T-helper 17 cell (primary cell): ENCODE data around the gene BMP4. TPM values are rescaled to one million over a fixed set of nuclear protein-coding genes. Genes with fewer than 3 reads are reported as not detected.

Experiments
- ATAC-seq: fragments of 150-1000 bp; cut with Tn5 transposase; 2 replicates; pipeline ENCODE4 v1.10.0; 2021; ENCODE audit warnings: mild to moderate bottlenecking, moderate library complexity
- DNase-seq, 3 donors: peaks; one replicate each; pipeline versions ENCODE4 v3.0.0 to v3.0.0-alpha.2; 2020 to 2021
- H3K9me3 ChIP-seq: one replicate; pipeline ENCODE4 v1.7.0; 2013; ENCODE audit warnings: low read length, mild to moderate bottlenecking; ENCODE audit not compliant: control insufficient read depth, poor library complexity, severe bottlenecking
- H3K27ac Mint-ChIP-seq: one replicate; pipeline ENCODE4 v1.8.0; 2022; ENCODE audit warnings: mild to moderate bottlenecking, moderate library complexity, mixed read lengths
- H3K27me3 Mint-ChIP-seq: one replicate; pipeline ENCODE4 v1.8.0; 2022; ENCODE audit warnings: mixed read lengths
- H3K36me3 Mint-ChIP-seq: one replicate; pipeline ENCODE4 v1.8.0; 2022; ENCODE audit warnings: low read depth, mixed read lengths
- H3K4me1 Mint-ChIP-seq: one replicate; pipeline ENCODE4 v1.8.0; 2022; ENCODE audit warnings: mild to moderate bottlenecking, mixed read lengths
- H3K4me3 Mint-ChIP-seq: one replicate; pipeline ENCODE4 v1.8.0; 2022; ENCODE audit warnings: mild to moderate bottlenecking, moderate library complexity, mixed read lengths
- total RNA-seq, 4 donors: library from RNA in 2 of 4; stranded (reverse) in 2 of 4; gene quantifications; one replicate each; pipeline ENCODE4 v1.2.3 and lab custom pipeline; 2022 to 2026

Gene BMP4
- total RNA-seq, 2 donors from 2014 or later: not detected

- H3K4me1 Mint-ChIP-seq: peaks cover 28% of the 10 kb centered on the region
- H3K27me3 Mint-ChIP-seq: peaks cover 73% of the 10 kb centered on the region
- ATAC-seq (no peak), DNase-seq (no peak)
- no peak overlapping the region for H3K27ac Mint-ChIP-seq
- H3K9me3 ChIP-seq: no peaks in the 10 kb centered on the region
- peaks cover 4% of the 10 kb centered on the region for H3K36me3 Mint-ChIP-seq
- H3K4me3 Mint-ChIP-seq: peak overlapping the region; percentile 90
Measured at GRCh38 chr14:53955671-53956426, 776 bp downstream of the BMP4 start.

GRCh38 chr14:53955229-53955556 is 1.4 kb downstream of the BMP4 start:
- peaks cover 76% of the 10 kb centered on the region for H3K27me3 Mint-ChIP-seq
- no peaks in the 10 kb centered on the region for H3K9me3 ChIP-seq
- peaks cover 4% of the 10 kb centered on the region for H3K36me3 Mint-ChIP-seq
- peaks cover 28% of the 10 kb centered on the region for H3K4me1 Mint-ChIP-seq
- DNase-seq: no peak
- peak overlapping the region; percentile 90 for H3K4me3 Mint-ChIP-seq
- no peak for ATAC-seq
- no peak overlapping the region for H3K27ac Mint-ChIP-seq

- H3K27me3 Mint-ChIP-seq: peaks cover 77% of the 10 kb centered on the region
- DNase-seq: no peak
- H3K4me1 Mint-ChIP-seq: peaks cover 28% of the 10 kb centered on the region
- H3K9me3 ChIP-seq: no peaks in the 10 kb centered on the region
- H3K27ac Mint-ChIP-seq: no peak overlapping the region
- H3K4me3 Mint-ChIP-seq: peak overlapping the region; percentile 90
- peak; percentile 27 for ATAC-seq
- peaks cover 4% of the 10 kb centered on the region for H3K36me3 Mint-ChIP-seq
Measured at GRCh38 chr14:53954551-53955228, 1.9 kb downstream of the BMP4 start.

GRCh38 chr14:53953828-53954550 is 2.6 kb downstream of the BMP4 start:
- H3K27me3 Mint-ChIP-seq: peaks cover 73% of the 10 kb centered on the region
- H3K27ac Mint-ChIP-seq: no peak overlapping the region
- DNase-seq (no peak), ATAC-seq (no peak)
- no peaks in the 10 kb centered on the region for H3K9me3 ChIP-seq
- H3K4me1 Mint-ChIP-seq: peaks cover 28% of the 10 kb centered on the region
- peaks cover 4% of the 10 kb centered on the region for H3K36me3 Mint-ChIP-seq
- peak overlapping the region; percentile 90 for H3K4me3 Mint-ChIP-seq

- no peaks in the 10 kb centered on the region for H3K9me3 ChIP-seq
- peaks cover 28% of the 10 kb centered on the region for H3K4me1 Mint-ChIP-seq
- no peak for DNase-seq
- H3K4me3 Mint-ChIP-seq: peak overlapping the region; percentile 90
- H3K36me3 Mint-ChIP-seq: peaks cover 4% of the 10 kb centered on the region
- peak; percentile 36 for ATAC-seq
- peaks cover 77% of the 10 kb centered on the region for H3K27me3 Mint-ChIP-seq
- H3K27ac Mint-ChIP-seq: no peak overlapping the region
Measured at GRCh38 chr14:53953002-53953827, 3.4 kb downstream of the BMP4 start.

DNA sequence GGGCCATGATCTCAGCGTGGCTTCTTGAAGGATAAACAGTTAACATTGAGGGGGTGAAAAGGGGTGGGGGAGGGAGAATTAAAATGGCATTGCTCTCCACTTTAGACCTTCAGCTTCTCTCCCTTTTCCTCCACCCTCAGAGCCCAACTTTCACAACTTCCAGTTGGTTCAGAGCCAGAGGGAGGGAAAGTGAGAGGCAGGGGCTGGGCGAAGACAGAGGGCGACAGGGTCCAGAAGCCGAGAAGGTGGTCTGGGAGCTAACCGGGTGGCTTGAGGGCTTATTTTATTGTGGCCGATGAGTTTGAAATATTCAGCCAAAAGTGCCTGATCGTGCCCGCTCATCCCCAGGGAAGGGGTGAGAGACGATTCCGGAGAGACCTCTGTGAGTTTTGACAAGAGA is 4.1 kb downstream of the BMP4 start:
- H3K27me3 Mint-ChIP-seq: peaks cover 81% of the 10 kb centered on the region
- DNase-seq (no peak), ATAC-seq (no peak)

GRCh38 chr14:53951627-53952303 is 4.9 kb downstream of the BMP4 start:
- Mint-ChIP-seq H3K36me3 (peaks cover 4% of the 10 kb centered on the region), H3K4me1 (peaks cover 27% of the 10 kb centered on the region), H3K4me3 (no peak overlapping the region), H3K27ac (no peak overlapping the region), H3K27me3 (peaks cover 80% of the 10 kb centered on the region)
- DNase-seq: no peak
- ATAC-seq: no peak
- H3K9me3 ChIP-seq: no peaks in the 10 kb centered on the region

More for the DNA sequence above, 4.1 kb downstream of the BMP4 start:
- peaks cover 4% of the 10 kb centered on the region for H3K36me3 Mint-ChIP-seq
- H3K27ac Mint-ChIP-seq: no peak overlapping the region
- peak overlapping the region; percentile 90 for H3K4me3 Mint-ChIP-seq
- no peaks in the 10 kb centered on the region for H3K9me3 ChIP-seq
- H3K4me1 Mint-ChIP-seq: peaks cover 28% of the 10 kb centered on the region

DNA sequence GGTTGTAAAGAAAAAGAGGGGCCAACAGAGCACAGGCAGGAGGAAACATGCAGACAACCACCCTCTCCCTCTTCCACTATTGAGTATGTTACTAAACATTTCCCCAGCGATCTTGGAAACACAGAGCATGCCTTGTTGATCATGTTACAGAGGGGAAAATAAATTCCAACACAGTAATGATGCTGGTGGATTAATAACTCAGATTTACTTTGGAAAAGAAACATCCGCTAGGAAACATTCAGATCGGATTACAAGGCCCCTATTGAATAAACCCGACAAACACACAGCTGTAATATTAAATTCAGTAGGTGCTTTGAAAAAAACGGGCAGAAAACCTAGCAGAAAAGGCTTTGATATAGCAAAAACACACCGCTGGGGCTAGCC is 5.4 kb downstream of the BMP4 start:
- Mint-ChIP-seq H3K36me3 (peaks cover 2% of the 10 kb centered on the region), H3K27ac (no peak overlapping the region), H3K4me1 (peaks cover 27% of the 10 kb centered on the region), H3K27me3 (peaks cover 80% of the 10 kb centered on the region), H3K4me3 (no peak overlapping the region)
- DNase-seq: no peak
- ATAC-seq: no peak
- H3K9me3 ChIP-seq: no peaks in the 10 kb centered on the region

GRCh38 chr14:53950031-53950793 is 6.4 kb downstream of the BMP4 start:
- Mint-ChIP-seq H3K4me1 (peaks cover 20% of the 10 kb centered on the region), H3K27ac (no peak overlapping the region), H3K4me3 (no peak overlapping the region), H3K27me3 (peaks cover 73% of the 10 kb centered on the region), H3K36me3 (no peaks in the 10 kb centered on the region)
- ATAC-seq (no peak), DNase-seq (no peak)
- no peaks in the 10 kb centered on the region for H3K9me3 ChIP-seq

DNA sequence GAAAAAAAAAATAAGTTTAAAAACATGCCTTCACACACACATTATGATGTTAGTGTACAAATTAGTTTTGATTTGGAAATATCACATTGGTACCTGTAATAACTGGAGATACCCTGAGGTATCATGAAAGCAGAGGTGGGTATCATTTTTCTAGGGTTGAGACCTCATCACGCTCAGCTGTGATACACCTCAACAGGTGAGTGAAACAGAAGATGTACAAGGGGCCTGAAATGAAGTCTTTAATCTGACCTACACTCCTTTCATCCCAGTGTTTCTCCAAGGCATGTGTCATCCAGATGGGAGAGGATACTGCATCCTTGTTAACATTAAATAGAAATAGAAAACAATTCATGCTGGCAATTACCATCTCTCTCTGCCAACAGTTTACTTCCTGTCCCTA is 7.4 kb downstream of the BMP4 start:
- Mint-ChIP-seq H3K36me3 (no peaks in the 10 kb centered on the region), H3K27ac (no peak overlapping the region), H3K4me3 (no peak overlapping the region), H3K27me3 (peaks cover 73% of the 10 kb centered on the region), H3K4me1 (peaks cover 16% of the 10 kb centered on the region)
- no peaks in the 10 kb centered on the region for H3K9me3 ChIP-seq
- DNase-seq: no peak
- ATAC-seq: no peak

GRCh38 chr14:53948205-53948884 is 8.3 kb downstream of the BMP4 start:
- Mint-ChIP-seq H3K36me3 (no peaks in the 10 kb centered on the region), H3K4me1 (peaks cover 10% of the 10 kb centered on the region), H3K27me3 (peaks cover 75% of the 10 kb centered on the region), H3K27ac (no peak overlapping the region), H3K4me3 (no peak overlapping the region)
- no peak for DNase-seq
- ATAC-seq: no peak
- H3K9me3 ChIP-seq: no peaks in the 10 kb centered on the region
